Fibroblast of villous mesenchyme (primary cell): ENCODE data around the gene HSD17B4. TPM values are rescaled to one million over a fixed set of nuclear protein-coding genes. Genes with fewer than 3 reads are reported as not detected.
"Not testable (repeated sequence)": the region's sequence is repeated elsewhere in the genome, so short reads cannot be mapped to it uniquely, and the experiment has no call there.

Experiments
- DNase-seq: peaks from one replicate; pipeline ENCODE4 v3.0.0-alpha.2; 2010; ENCODE audit warnings: low read depth
- H3K4me3 ChIP-seq: 2 replicates; pipeline ENCODE4 v1.5.1; 2011; ENCODE audit warnings: low read depth, mild to moderate bottlenecking, low read length
- total RNA-seq: library from RNA; depleted of rRNA; stranded (reverse); fragments of >200 nt; gene quantifications from 2 replicates; pipeline ENCODE4 v1.2.3, GENCODE V29; 2012
- TF ChIP-seq, protein P1 (sequence below): IDR thresholded peaks from 2 replicates; pipeline ENCODE4 v1.5.1; 2012; ENCODE audit warnings: low read depth, mild to moderate bottlenecking, low read length; ENCODE audit not compliant: insufficient read depth

Gene HSD17B4
- total RNA-seq, 1 donor = 183 TPM

DNA sequence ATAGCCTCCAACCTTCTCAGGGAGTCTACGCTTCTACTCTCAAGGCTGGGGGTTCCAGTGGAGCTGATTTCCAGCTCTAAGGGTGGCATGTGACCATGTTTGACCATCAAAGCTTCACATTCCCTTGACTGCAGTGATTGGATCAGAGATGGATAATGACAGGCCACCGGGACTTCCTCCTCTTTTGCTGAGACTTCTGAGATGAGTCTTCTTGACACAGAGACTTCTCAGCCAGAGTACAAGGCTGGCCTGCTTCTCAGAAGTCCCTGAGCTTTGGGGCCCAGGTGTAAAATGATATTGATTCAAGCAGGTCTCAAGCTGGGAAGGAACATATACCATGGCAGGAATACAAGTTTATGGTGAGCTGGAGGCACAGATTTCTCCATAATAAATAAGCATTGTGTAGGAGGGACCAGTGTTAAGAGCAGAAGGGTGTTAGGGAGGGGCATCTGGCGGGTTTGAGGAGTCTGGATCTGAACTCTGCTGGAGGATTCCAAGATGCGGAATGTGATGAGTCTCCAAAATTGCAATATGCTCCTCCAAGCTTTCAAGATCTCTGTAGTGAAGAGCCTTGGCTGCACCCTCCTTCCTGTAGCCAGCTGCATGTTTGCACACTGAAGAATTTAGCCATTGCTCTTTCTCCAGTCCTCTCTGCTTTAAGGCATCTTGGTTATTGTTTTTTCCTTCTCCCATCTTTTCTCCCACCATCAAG lies 41.7 kb upstream of the HSD17B4 start:
- no peak for DNase-seq
- H3K4me3 ChIP-seq = no peak overlapping the region

DNA sequence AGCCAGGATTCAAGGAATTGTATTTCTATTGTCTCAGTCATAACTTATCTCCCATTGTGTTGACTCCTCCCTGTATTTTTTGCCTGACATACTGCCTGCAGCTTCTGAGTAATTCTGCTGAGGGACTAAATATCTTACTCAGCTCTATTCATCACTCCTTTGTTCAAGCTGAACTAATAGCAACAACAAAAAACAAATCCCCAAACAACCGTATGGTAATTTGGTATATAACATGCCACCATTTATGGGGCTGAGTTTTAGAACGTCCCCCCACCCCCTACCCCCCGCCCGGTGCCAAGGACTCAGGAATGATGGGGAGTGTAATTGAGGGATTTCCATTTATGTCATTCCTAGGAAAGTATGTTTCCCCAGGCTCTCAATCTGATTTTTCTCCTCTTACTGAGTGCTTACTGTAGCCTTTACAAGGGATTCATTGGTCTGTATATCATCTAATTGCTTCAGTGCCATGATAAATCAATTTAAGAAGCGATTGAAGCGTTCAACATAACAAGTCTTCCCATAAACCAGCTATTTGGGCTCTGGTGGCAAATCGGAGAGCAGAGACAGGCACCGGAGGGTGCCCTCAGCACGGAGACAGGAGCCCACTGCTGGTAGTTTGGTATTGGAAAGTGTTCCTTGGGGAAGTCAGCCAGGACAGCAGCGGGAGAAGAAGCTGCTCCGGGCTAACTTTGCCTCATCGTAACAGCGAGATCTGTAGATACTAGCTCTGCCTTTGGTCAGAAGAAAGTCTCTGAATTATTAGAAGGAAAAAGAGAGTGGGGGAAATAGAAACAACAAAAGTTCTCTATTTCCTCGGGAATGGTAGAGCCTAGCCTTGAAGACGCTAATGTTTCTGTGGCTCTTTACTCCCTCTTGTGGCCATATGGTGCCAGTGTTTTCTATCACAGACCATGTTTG lies 40.7 kb upstream of the HSD17B4 start:
- peak overlapping the region; percentile 62 for H3K4me3 ChIP-seq
- TF ChIP-seq, protein P1, sequence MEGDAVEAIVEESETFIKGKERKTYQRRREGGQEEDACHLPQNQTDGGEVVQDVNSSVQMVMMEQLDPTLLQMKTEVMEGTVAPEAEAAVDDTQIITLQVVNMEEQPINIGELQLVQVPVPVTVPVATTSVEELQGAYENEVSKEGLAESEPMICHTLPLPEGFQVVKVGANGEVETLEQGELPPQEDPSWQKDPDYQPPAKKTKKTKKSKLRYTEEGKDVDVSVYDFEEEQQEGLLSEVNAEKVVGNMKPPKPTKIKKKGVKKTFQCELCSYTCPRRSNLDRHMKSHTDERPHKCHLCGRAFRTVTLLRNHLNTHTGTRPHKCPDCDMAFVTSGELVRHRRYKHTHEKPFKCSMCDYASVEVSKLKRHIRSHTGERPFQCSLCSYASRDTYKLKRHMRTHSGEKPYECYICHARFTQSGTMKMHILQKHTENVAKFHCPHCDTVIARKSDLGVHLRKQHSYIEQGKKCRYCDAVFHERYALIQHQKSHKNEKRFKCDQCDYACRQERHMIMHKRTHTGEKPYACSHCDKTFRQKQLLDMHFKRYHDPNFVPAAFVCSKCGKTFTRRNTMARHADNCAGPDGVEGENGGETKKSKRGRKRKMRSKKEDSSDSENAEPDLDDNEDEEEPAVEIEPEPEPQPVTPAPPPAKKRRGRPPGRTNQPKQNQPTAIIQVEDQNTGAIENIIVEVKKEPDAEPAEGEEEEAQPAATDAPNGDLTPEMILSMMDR = peak; percentile 96
- peak; percentile 82 for DNase-seq

More for the DNA sequence above, 41.7 kb upstream of the HSD17B4 start:
- TF ChIP-seq, protein P1 = no peak

DNA sequence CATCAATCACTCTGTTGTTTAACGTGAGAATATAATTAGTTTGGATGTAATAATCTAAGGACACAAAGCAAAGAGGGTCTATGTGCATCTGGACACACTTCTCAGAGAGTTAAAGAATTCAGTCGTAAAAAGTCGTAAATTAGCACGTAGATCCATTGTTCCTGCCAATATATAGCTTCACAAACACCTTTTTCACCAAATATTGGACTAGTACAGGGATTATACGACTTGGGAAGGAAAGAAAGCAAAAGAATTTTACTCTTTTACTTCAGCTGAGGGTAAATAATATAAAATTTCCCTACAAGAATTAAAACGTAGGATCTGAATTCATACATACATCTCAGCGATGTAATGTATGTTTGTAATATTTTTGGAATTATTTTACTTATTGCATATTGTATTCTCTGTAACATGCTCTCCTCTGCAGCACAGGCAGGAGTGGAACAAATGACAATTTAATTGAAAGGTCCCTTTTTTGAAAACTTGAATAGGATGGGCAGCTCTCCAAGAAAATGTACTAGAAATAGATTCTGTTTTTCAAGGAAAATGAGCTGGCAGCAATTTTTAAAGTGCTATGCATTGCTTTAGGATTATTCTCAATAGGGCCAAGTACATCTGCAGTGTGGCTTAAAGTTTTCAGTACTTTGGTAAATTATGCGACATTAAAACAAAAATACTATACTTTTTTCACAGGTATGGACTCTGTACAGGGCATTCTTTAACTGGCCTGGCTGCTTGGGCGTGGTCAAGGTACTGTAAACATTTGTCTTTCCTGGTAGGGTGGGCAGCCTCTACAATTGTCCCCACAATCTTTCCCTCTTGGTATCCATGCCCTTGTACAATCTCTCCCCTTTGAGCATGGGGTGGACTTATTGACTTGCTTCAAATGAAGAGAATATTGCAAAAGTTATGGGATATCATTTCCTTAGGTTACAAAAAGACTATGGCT lies 39.7 kb upstream of the HSD17B4 start:
- TF ChIP-seq, protein P1 = no peak

DNA sequence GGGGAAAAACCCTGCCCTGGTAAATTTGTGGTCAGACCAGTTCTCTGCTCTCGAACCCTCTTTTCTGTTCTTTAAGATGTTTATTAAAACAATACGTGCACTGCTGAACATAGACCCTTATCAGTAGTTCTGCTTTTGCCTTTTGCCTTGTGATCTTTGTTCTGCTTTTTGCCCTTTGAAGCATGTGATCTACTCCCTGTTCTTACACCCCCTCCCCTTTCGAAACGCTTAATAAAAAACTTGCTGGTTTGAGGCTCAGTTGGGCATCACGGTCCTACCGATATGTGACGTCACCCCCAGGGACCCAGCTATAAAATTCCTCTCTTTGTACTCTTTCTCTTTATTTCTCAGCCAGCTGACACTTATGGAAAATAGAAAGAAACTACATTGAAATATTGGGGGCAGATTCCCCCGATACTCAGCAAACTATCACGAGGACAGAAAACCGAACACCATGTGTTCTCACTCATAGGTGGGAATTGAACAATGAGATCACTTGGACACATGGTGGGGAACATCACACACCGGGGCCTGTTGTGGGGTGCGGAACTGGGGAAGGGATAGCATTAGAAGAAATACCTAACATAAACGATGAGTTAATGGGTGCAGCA lies 38.1 kb upstream of the HSD17B4 start:
- DNase-seq, H3K4me3 ChIP-seq: not testable (repeated sequence)

More for the DNA sequence above, 39.7 kb upstream of the HSD17B4 start:
- no peak overlapping the region for H3K4me3 ChIP-seq
- DNase-seq = no peak

DNA sequence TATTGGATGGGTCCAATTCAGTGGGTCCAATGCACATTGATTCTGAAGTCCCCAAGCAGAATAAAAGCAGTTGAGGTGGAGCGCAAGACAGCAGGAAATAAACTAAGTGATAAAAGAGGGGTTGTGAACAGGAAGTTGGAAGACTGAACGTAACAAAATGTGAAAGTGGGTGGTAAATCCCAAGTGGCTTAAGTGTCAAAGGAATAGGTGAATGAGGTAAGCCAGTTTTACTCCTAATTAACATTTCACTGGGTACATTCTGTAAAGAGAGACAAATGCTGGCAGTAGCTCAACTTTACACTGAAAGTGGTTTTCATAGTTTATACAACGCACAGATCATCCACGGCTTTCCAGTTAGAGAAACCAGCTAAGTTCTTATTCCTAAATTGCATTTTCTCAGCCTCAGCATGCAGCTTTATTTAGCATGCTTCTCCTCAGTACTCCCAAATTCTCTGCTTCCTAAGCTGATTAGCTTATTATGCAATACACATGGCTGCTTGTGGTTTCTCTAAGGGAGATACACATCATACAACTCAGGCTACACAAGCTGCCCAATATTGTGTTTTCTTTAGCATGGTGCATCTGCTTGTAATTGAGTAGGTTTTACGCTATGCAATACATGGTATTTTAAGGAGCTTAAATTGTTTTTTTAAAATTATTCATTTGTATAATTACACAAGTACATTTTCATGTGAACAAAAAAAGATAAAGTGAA lies 34.2 kb upstream of the HSD17B4 start:
- DNase-seq = peak; percentile 93
- TF ChIP-seq, protein P1 = no peak
- H3K4me3 ChIP-seq = no peak overlapping the region

GRCh38 chr5:119418606-119419100 lies 33.6 kb upstream of the HSD17B4 start:
- TF ChIP-seq, protein P1 = no peak
- no peak overlapping the region for H3K4me3 ChIP-seq
- peak; percentile 92 for DNase-seq
